ENCODE data around the gene ZNF236.
"Not testable (repeated sequence)": the region's sequence is repeated elsewhere in the genome, so short reads cannot be mapped to it uniquely, and the experiment has no call there.

The ZNF236 gene

DNA sequence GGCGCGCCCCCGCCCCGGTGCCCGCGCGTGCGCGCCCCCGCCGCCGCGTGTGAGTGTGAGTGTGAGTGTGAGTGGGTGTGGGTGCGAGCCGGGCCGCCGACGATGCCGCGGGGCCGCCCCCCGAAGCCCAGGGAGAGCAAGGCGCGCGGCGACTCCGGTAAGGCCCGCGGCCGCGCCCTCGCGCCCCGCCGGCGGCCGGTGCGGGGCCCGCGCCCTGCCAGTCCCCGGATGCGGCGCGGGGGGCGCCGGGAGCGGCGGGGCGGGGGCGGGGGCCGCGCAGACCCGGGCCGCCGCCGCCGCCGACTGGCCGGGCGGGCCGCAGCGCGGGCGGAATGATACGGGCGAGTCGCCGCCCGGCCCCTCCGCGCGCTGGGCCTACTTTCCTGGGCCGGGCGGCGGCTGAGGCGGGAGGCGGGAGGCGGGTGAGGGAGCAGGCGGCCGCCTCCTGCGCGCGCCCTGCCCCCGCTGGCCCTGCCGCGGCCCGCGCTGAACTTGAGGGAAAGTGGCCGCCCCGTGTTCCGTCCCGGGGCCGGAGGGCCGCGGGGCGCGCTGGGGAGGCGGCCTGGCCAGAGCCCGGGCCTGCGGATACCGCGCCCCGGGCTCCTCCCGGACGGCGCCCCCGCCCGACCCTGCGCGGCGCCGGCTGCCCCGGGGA, at the start of gene ZNF236:
TSS of gene ZNF236 (plus strand) at position 52 of the 655 bp plus-strand sequence. CDS start at position 103, 51 bp downstream.
- DNase-seq (ENCODE audit: insufficient read length, low spot score), result peak; percentile 99
- no peak for FAIRE-seq
- TF ChIP-seq, protein P1, sequence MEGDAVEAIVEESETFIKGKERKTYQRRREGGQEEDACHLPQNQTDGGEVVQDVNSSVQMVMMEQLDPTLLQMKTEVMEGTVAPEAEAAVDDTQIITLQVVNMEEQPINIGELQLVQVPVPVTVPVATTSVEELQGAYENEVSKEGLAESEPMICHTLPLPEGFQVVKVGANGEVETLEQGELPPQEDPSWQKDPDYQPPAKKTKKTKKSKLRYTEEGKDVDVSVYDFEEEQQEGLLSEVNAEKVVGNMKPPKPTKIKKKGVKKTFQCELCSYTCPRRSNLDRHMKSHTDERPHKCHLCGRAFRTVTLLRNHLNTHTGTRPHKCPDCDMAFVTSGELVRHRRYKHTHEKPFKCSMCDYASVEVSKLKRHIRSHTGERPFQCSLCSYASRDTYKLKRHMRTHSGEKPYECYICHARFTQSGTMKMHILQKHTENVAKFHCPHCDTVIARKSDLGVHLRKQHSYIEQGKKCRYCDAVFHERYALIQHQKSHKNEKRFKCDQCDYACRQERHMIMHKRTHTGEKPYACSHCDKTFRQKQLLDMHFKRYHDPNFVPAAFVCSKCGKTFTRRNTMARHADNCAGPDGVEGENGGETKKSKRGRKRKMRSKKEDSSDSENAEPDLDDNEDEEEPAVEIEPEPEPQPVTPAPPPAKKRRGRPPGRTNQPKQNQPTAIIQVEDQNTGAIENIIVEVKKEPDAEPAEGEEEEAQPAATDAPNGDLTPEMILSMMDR (IDR thresholded peaks at IDR 0.05; ENCODE audit: insufficient read depth, missing control alignments), result no peak

DNA sequence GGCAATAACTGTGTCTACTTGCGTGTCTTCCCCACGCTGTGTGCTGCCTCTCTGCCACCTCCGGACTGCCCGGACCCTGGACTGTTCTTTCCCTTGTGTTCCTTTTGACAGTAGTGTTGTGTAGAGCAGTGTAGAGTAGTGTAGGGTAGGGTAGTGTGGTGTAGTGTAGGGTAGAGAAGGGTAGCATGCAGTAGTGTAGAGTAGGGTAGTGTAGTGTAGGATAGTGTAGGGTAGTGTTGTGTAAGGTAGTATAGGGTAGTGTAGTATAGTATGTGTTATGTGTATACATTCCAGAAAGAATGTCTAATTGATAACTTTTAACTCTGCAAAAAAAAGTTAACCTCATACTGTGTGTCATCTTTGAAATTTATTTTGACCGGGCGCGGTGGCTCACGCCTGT, 49.7 kb upstream of the ZNF236 start:
- TF ChIP-seq, protein P1 (IDR thresholded peaks at IDR 0.05; ENCODE audit: insufficient read depth, missing control alignments), result no peak
- DNase-seq (ENCODE audit: insufficient read length, low spot score) (no peak), FAIRE-seq (no peak)

DNA sequence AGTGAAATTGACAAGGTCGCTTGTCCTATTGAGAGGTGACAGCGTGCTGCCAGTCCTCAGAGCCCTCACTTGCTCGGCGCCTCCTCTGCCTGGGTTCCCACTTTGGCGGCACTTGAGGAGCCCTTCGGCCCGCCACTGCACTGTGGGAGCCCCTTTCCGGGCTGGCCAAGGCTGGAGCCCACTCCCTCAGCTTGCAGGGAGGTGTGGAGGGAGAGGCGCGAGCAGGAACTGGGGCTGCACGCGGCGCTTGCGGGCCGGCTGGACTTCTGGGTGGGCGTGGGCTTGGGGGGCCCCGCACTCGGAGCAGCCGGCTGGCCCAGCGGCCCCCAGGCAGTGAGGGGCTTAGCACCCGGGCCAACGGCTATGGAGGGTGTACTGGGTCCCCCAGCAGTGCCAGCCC, 45.3 kb upstream of the ZNF236 start:
- DNase-seq (ENCODE audit: insufficient read length, low spot score); FAIRE-seq: not testable (repeated sequence)

DNA sequence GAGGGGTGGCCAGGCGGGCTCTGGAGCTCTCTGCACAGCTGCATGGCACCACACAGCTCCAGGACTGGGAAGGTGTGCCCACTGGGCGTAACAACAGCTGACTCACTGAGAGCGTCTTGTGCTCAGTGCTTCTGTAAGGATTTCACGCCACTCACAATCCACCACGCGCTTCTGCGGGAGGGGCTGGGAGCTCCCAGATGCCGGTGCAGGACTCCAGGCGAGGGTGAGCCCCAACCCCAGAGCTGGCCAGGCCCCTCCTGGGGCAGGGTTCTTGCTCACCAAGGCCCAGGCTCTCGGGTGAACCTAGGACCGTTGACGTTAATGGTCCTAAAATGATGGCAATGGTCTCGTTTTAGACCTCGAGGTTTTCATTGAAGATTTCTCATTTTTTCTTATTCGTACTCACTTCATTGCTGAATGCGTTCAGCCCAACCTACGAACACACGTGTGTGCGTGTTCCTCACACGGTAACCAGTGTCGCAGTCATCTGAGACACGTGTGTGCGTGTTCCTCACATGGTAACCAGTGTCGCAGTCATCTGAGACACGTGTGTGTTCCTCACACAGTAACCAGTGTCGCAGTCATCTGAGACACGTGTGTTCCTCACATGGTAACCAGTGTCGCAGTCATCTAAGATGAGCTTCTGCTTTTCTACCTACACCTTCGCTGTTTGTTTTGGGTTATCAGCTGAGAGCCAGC, 38.4 kb upstream of the ZNF236 start:
- TF ChIP-seq, protein P1 (IDR thresholded peaks at IDR 0.05; ENCODE audit: insufficient read depth, missing control alignments), result no peak
- FAIRE-seq (peak; percentile 87), DNase-seq (ENCODE audit: insufficient read length, low spot score) (no peak)

DNA sequence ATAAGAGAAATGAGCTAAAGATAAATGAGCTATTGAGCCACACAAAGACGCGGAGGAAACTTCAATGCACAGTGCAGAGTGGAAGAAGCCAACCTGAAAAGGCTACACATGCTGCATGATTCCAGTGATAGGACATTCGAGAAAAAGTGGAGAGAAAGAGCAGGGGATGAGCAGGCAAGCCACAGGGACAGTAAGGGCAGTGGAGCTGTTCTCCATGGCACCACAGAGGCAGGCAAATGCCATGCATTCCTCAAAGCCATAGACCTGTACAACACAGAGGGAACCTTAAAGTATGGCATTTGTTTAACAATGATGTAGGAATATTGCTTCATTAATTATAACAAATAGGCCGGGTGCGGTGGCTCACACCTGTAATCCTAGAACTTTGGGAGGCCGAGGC, 36.5 kb upstream of the ZNF236 start:
- TF ChIP-seq, protein P1 (IDR thresholded peaks at IDR 0.05; ENCODE audit: insufficient read depth, missing control alignments), result no peak
- DNase-seq (ENCODE audit: insufficient read length, low spot score), result no peak
- FAIRE-seq, result peak; percentile 51

DNA sequence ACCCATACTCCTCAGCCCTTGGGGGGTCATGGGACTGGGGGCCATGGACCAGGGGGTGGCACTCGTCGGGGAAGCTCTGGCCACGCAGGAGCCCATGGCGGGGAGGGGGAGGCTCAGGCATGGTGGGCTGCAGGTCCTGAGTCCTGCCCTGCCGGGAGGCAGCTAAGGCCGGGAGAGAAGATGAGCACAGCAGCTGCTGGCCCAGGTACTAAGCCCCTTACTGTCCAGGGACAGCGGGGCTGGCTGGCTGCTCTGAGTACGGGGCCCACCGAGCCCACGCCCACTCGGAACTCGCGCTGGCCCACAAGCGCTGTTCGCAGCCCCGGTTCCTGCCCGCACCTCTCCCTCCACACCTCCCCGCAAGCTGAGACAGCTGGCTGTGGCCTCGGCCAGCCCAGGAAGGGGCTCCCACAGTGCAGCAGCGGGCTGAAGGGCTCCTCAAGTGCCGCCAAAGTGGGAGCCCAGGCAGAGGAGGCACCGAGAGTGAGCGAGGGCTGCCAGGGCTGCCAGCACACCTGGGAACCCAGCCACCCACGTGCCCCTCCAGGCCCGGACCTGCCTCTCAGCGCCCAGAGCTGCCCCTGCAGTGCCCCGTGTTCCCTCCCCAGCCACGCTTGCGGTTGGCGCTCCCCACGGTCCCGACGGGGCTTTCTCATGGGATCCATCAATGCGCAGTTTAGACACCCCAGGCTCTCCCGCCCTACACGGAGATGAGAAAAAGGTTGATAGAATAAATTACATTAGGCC, 33.6 kb upstream of the ZNF236 start:
- DNase-seq (ENCODE audit: insufficient read length, low spot score) (no peak), FAIRE-seq (no peak)
- TF ChIP-seq, protein P1 (IDR thresholded peaks at IDR 0.05; ENCODE audit: insufficient read depth, missing control alignments), result no peak

DNA sequence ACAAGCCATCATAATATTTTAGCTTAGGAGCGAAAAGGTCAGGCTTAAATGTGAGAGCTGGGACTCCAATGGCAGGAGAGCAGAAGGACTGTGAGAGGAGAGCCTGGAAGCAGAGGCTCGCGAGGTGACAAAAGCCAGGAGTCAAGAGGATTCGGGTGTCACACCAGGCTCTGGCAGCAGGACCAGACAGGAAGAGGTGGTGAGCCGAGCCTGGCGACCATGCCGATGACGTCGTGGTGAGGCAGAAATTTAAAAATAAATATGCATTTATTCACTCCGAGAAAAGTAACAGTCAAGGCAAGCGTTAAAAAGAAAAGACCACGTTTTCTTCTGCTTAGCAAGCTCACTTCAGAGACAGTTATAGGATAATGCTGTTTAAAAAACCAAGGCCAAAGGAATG, 31.3 kb upstream of the ZNF236 start:
- DNase-seq (ENCODE audit: insufficient read length, low spot score), result no peak
- TF ChIP-seq, protein P1 (IDR thresholded peaks at IDR 0.05; ENCODE audit: insufficient read depth, missing control alignments), result no peak
- no peak for FAIRE-seq
